ENCODE data around the gene TMEM109. TPM values are rescaled to one million over a fixed set of nuclear protein-coding genes. Genes with fewer than 3 reads are reported as not detected.

Gene TMEM109
- total RNA-seq, 4 donors from 2014 or later: 35.2 to 47.2 (median 45.1) TPM

DNA sequence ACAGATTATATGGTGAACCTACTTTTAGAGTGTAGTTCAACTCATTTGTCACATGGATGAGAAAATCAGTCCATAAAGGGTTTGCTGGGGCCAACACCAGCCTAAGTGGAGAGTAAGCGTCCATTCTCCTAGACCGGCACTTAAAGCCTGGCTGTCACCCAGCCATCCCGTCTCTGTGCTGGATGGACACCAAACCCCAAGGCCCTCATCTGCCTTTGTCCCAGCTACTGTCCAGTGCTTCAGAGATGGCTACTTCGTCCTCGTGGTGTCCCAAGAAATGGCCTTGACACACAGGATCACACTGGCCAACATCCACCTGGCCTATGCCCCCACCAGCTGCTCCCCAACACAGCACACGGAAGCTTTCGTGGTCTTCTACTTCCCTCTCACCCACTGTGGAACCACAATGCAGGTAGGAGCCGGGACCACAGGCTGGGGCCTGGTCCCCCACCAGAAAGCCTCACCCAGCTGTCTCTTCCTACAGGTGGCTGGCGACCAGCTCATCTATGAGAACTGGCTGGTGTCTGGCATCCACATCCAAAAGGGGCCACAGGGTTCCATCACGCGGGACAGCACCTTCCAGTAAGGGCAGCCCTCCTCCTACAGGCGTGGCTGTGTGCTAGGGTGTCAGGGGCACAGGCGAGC lies 43.1 kb upstream of the TMEM109 start:
- intact Hi-C loops (cut with DNase I; ENCODE audit: low total_unique reads) (no loop called here), in situ Hi-C loops (cut with MboI; ENCODE audit: low pct_ligation_motif_present in 1 of 4, low pct_unique_long_range_greater_than_20kb in 1 of 4, low sequenced_read_pairs in 3 of 4) (no loop called here)
- H3K9me3 ChIP-seq: no peaks in the 10 kb centered on the region
- no peaks in the 10 kb centered on the region for H3K27me3 ChIP-seq
- no peak for TF ChIP-seq POLR2AphosphoS5 (IDR thresholded peaks at IDR 0.05)
- TF ChIP-seq EP300 (IDR thresholded peaks at IDR 0.05; ENCODE audit: low read depth): no peak
- TF ChIP-seq CTCF (IDR thresholded peaks at IDR 0.05): no peak
- TF ChIP-seq POLR2A (IDR thresholded peaks at IDR 0.05): no peak
- peaks cover 0 to 4% (median 0%) of the 10 kb centered on the region in 4 donors for H3K4me1 ChIP-seq
- no peaks in the 10 kb centered on the region for H3K36me3 ChIP-seq
- WGBS, 2 donors (ENCODE audit: low coverage in 1 of 2): 76% methylated on average over 13 of the region's 13 CpGs; no CpG with 5 or more reads in 1 of the 2 donors
- no peak for DNase-seq
- peak overlapping the region in 3 of 4 donors; percentile 39 to 57 (median 41) for H3K27ac ChIP-seq
- H3K4me3 ChIP-seq: no peak overlapping the region

- H3K27ac ChIP-seq: peak overlapping the region; percentile 19 to 57 (median 40)
- in situ Hi-C loops (cut with MboI; ENCODE audit: low pct_ligation_motif_present in 1 of 4, low pct_unique_long_range_greater_than_20kb in 1 of 4, low sequenced_read_pairs in 3 of 4) (no loop called here), intact Hi-C loops (cut with DNase I; ENCODE audit: low total_unique reads) (no loop called here)
- no peak for TF ChIP-seq EP300 (IDR thresholded peaks at IDR 0.05; ENCODE audit: low read depth)
- TF ChIP-seq POLR2A (IDR thresholded peaks at IDR 0.05): no peak
- no peak for TF ChIP-seq CTCF (IDR thresholded peaks at IDR 0.05)
- no peak for TF ChIP-seq POLR2AphosphoS5 (IDR thresholded peaks at IDR 0.05)
- no peak for DNase-seq
- WGBS, 2 donors (ENCODE audit: low coverage in 1 of 2): 67% methylated on average over 7 of the region's 7 CpGs; no CpG with 5 or more reads in 1 of the 2 donors
- no peaks in the 10 kb centered on the region for H3K9me3 ChIP-seq
- no peaks in the 10 kb centered on the region for H3K36me3 ChIP-seq
- H3K27me3 ChIP-seq: no peaks in the 10 kb centered on the region
- H3K4me1 ChIP-seq: peaks cover 0 to 4% (median 0%) of the 10 kb centered on the region in 4 donors
- no peak overlapping the region for H3K4me3 ChIP-seq
These were observed 42.4 kb upstream of the TMEM109 start for GRCh38 chr11:60871378-60872061.

DNA sequence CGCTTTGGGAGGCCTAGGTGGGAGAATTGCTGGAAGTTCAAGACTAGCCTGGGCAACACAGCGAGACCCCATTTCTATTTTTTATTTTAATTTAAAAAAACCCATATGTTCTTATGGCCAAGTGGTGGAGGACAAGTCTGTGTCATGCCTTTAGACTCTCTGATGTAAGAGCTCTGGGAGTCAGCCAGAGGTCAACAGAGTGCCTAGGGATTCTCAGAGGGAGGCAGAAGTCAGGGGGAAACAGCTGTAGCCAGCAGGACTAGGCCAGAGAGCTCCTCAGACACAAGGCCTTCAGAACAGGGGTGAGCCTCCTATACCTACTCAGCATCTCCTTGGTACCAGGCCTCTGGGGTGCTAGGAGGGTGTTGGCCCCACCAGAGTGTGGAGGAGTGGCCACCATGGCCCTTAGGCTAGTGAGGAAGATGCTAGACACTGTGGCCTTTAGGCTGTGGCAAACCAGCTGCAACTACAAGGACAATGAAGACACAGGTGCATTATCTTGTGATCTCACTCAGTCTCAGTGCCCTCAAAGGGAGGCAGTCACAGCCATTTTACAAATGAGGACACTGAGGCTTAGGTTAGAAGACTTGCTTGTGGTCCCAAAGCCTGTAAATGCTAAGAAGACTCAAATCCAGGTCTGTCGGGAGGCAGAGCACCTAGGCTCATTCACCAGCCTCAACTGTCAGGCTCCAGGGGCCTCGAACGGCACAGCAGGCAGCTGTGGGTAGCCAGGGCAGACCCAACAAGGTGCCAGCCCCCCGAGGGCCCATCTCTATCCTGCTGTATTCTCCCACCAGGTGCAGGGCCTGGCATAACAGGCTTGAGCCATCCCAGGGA lies 41.6 kb upstream of the TMEM109 start:
- 90% methylated on average over 6 of the region's 6 CpGs; no CpG with 5 or more reads in 1 of the 2 donors for WGBS, 2 donors (ENCODE audit: low coverage in 1 of 2)
- DNase-seq: peak; percentile 35
- Histone ChIP-seq H3K9me3 (no peaks in the 10 kb centered on the region), H3K27me3 (no peaks in the 10 kb centered on the region), H3K27ac (peak overlapping the region; percentile 29 to 57 (median 50)), H3K4me3 (no peak overlapping the region), H3K36me3 (no peaks in the 10 kb centered on the region), H3K4me1 (peaks cover 0 to 4% (median 0%) of the 10 kb centered on the region in 4 donors)
- no peak for TF ChIP-seq CTCF (IDR thresholded peaks at IDR 0.05)
- no peak for TF ChIP-seq EP300 (IDR thresholded peaks at IDR 0.05; ENCODE audit: low read depth)
- no peak for TF ChIP-seq POLR2AphosphoS5 (IDR thresholded peaks at IDR 0.05)
- TF ChIP-seq POLR2A (IDR thresholded peaks at IDR 0.05): no peak
- intact Hi-C loops (cut with DNase I; ENCODE audit: low total_unique reads): no loop called here
- in situ Hi-C loops (cut with MboI; ENCODE audit: low pct_ligation_motif_present in 1 of 4, low pct_unique_long_range_greater_than_20kb in 1 of 4, low sequenced_read_pairs in 3 of 4): no loop called here
